Endometrial microvascular endothelial cells (primary cell): ENCODE data around the gene MACROD2. TPM values are rescaled to one million over a fixed set of nuclear protein-coding genes. Genes with fewer than 3 reads are reported as not detected.

Experiments
- in situ Hi-C: cut with HindIII; loops from 2 replicates; pipeline ENCODE4 v1.10.0; 2017; ENCODE audit warnings: low sequenced_read_pairs, low pct_unique_long_range_greater_than_20kb; ENCODE audit errors: inconsistent ontology term
- total RNA-seq: library from RNA; depleted of rRNA; stranded (reverse); fragments of >200 nt; gene quantifications from one replicate; pipeline ENCODE4 v1.2.3, GENCODE V29; 2015; ENCODE audit errors: inconsistent ontology term

The MACROD2 gene
- total RNA-seq, 1 donor from 2014 or later: not detected

DNA sequence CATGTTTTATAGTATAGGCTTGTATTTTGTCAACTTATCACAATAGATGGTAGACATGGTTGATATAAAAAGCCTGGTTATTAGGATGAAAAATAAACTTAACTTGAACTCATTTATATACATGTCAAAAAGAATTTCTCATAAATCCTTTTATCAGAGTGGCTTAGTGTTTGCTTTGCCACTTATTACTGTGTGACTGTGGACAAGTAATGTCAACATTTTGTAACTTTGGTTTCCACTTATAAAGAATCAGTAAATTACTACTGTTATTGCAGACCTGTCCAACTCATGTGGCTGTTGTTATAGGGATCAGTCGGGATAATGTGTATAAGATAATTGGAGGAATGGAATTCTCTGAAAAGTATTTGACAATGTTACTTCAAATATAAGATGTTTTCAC is 1236.9 kb downstream of the MACROD2 start:
- in situ Hi-C loops: no loop called here

DNA sequence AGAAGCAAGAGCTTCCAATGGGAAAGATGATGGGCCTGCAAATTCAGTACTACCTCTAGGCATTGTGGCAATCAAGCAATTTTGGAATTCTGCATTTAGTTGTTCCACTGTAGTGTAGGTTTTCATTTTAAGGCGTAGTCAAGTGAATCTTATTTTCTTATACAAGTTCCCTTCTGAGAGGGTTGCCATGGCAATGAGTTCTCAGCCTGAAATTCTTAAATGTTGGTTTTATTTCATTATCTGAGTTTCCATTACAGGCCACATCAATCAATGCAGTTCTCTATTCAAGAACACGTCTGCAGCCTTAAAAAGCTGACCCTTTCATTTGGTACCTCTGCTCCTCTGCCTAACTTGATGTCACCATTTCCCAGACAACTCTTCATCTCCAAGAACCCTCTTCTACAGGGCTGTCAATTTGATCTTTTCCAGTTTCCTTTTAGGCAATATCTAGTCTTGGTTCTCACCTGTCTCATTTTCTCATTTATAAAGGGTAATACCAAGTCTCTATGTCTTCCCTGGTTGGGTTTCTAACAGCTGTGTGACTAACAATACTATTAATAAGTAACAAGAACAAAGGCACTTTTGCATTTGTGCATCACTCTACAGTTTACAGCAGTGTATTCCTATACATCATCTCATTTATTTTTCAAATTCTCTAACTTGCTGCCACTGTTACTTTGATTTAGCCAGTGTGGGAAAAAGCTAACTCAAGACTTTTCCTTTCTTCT is 1240.3 kb downstream of the MACROD2 start:
- in situ Hi-C loops: no loop called here

DNA sequence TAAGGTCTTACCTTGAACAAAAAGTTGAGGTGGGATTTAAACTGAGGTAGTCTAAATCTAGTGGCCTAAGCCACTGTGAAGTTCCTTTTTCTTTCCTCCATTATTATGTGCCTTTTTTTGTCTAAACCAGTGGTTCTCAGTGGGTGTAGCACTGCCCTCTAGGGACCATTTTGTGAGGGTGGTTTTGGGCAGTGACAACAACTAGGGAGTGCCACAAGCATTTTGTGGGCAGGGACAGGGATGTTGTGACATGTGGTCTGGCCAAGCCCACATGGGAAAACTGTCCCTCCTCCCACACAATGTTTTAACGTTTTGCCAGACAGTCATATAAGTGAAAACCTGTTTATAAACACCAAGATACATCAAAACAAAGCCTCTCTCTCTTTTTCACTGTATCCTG is 1241.5 kb downstream of the MACROD2 start:
- in situ Hi-C loops: no loop called here

DNA sequence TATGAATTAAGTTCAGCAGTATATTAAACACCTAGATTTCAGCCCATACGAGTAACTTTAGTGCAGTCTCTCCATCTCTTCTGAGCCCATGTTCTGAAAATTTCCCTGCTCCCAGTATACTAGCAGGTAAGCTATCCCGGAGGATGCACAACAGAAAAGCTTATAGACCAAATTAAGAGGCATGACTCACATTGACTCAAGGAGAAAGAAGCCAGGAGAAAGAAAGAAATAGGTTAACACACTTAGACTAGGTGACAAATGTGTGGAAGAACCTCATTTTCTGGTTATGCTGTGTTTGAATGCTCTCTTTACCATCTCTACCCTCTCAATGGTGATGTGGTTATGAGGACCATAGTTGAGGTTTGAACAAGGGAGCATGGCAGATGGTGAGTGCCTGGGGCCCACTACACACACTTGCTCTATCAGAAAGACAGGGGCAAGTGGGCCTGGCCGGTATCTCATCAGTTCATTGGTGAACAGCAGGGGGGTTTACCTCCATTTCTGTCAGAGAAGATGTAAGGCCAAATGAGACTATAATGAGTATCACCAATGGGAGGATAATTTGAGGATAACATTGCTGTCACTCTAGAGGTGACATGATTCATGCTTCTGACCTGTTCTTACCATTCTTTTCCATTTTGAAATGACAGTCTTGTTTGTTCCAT is 1244.4 kb downstream of the MACROD2 start:
- in situ Hi-C loops: no loop called here

DNA sequence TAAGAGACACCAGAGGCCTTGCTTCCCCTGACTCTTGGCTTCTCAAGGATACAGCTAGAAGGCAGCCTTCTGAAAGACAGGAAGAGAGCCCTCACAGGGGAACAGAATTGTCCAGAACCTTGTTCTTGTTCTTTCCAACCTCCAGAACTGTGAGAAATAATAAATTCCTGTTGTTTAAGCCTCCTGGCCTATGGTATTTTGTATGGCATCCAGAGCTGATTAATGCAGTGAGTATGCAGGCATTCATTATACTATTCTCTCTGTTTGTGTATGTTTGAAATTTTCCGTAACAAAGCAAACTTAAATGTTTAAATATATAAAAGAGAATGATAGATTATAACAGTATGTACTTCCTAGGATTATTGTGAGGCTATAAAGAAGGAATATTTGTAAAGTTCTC is 1245.5 kb downstream of the MACROD2 start:
- in situ Hi-C loops: no loop called here

DNA sequence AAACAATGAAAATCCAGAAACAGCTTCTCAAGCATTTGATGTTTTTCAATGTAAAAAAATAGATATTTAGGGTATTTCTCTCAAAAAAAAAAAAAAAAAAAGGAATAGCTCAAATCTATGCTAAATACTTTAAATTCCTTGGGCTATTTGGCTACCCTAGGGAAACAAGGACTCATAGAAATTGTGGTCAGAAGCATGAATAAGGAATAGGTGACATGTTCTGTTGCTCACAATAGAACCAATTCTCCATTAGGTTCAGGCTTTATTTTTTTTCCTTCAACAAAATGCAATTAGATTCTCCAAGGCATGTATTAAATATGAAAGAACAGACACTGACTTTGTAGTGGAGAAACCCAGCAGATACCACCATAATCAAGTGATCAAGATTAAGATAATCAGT is 1246.4 kb downstream of the MACROD2 start:
- in situ Hi-C loops: no loop called here

DNA sequence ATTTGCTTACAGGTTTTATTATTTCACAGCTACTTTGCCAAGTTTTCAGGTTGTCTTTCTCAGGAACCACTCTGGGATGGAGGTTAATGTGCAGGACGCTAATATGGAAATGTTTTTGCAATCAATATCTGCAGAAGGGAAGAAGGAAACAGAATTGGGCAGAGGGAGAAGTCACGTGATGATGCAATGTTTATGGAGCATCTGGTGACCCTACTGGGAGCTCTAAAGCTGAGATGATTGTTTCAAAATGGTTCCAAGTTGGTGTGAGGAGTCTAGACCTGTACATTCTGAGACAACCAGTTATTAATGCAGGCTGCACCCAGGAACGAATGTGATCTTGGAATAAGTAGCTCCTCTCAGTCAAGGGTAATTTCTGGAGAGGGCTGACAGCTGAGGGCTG is 1247.5 kb downstream of the MACROD2 start:
- in situ Hi-C loops: no loop called here

DNA sequence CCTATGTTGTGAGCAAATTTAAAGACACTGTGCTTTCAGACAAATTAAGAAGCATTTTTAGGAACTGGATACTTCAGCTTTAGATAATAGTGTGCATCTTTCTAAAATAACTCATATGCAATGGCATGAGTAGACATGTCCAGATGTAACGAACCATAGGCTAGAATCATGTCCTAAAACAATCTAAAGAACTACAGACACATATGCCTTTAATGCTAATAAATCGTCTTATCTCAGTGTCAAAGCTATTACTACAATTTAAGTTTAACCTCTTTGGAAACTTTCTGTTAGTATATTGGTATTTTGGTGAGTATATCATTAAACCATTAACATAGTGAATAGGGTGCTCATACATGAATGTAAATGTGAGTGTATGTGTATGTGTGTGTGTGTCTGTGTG is 1250.6 kb downstream of the MACROD2 start:
- in situ Hi-C loops: no loop called here

DNA sequence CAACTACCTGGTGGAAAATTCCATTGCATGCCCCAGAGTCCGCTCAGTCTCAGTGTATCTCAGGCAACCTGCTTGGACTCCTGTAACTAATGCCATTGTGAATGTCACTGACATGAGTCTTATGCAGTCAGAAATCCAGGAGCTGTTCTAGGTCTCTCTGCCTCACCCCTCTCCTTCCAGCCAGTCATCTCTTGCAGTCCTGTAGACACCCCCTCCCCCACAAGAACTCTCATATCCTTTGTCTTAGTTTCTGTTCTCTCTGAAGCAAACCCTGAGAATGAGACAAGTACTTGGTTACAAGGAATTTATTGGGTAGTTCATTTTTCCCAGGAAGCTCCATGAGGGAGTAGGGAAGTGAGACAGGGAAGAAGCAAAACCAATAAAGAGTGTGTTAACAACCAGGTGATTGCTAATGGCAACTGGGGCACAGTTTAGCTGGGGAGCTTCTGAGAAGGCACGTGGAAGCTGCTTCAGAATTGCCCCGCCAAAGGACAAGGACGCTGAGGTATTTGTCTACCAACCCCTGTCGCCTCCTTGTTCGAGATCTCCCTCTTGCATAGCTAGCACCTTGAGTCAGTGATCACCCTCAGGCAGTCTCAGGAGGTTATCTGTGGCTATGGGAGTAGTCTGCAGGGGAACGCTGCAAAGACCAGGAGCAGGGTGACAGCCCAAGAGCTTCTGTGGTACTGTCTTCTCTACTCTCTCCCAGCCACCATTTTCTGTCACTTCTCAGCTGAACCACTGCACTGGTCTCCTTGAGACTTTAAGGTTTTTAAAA is 1253.5 kb downstream of the MACROD2 start:
- in situ Hi-C loops: no loop called here

DNA sequence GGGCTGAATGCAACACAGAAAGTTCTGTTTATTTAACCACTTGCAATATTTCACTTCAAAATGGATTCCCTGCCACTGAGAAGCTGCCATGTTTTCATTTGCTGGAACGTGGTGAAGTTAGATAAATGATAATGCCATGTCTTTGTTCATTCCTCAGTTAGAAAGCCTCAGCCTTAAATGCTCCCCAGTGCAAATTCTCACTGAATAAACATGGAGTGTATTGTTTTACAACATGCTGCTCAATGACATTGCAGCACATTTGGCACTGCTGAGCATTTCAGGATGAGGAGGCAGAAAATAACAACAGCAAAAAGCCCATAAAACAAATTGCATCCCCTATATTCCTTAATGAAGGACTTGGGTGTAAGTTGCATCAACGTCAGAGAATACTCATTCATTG is 1255.9 kb downstream of the MACROD2 start:
- in situ Hi-C loops: no loop called here

DNA sequence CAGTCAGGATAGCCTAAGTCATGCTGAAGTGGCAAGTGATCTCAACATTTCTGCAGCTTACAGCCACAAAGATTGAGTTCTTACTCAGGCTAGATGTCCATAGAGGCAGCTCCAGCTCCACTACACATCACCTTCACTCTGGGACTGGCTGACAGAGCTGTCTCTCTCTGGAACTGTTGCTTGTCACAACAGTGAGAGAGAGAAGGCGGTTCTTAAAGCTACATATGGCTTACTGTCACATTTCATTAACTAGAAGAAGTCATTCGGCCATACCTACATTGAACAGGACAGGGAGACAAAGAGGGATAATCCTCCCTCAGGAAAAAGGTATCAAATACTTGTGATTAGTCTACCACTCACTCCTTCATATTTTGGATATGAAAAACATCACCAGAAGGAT is 1257.0 kb downstream of the MACROD2 start:
- in situ Hi-C loops: no loop called here

DNA sequence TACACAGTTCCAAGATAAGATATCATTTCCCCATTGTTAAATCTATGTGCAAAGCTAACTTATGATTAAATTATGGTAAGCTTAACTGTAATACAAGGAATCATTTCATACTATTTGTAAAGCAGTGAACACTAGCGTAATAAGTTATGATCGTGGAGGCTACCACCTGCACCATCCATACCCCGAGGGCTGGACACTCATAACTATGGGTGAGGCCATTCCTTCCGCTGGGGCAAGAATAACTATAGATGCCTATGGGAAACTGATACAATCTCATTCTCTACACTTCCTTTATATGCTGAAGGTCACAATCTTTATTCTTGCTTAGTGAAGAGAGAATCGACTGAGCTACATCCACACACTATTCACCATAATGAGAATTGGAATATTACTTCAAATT is 1258.1 kb downstream of the MACROD2 start:
- in situ Hi-C loops: no loop called here

DNA sequence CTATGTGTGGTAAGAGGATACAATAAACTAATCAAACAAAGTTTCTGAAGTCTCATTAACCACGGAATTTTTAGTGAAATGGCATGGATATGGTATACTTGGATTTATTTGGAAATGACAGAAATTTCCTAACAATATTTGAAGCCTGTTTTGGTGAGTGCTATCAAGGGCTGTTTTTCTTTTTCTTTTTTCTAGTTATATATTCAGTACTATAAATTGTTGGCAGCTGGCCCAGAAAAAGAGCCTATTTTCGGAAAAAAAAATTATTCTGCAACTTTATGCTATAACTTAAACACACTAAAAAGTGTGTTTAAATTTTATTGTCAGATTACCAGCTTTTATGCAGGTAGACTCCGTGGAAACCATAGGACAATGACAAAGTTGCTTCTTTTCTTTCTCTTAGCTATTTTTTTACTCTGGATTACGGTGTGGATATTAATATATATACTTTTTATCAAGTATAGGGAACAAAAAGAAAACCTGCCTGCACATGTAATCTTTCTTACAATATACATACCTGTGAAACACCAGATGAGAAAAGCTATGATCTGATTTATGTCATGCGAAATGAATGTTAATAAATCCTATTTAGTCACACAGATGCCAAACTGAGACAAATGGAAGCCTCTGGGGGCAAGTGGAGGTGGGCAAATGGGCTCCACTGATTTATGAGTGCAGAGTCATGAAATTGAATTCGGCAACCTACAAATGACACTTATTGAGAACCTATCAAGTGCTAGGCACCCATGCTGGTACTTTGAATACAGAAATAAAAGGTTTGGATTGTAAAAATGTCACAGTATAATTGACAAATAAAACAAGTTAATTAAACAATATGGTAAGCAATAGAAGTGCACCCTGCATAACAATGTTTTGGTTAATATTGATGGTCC is 1261.6 kb downstream of the MACROD2 start:
- in situ Hi-C loops: no loop called here

DNA sequence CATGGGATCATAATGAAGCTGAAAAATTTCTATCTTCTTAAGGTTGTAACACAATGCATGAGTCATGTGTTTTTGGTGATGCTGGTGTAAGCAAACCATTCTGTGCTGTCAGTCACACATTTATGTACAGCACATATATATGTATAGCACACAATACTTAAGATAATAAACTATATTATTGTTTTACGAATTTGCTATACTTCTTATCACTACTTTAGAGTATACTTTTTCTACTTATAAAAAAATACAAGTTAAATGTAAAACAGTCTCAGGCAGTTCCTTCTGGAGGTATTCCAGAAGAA is 1262.2 kb downstream of the MACROD2 start:
- in situ Hi-C loops: no loop called here

DNA sequence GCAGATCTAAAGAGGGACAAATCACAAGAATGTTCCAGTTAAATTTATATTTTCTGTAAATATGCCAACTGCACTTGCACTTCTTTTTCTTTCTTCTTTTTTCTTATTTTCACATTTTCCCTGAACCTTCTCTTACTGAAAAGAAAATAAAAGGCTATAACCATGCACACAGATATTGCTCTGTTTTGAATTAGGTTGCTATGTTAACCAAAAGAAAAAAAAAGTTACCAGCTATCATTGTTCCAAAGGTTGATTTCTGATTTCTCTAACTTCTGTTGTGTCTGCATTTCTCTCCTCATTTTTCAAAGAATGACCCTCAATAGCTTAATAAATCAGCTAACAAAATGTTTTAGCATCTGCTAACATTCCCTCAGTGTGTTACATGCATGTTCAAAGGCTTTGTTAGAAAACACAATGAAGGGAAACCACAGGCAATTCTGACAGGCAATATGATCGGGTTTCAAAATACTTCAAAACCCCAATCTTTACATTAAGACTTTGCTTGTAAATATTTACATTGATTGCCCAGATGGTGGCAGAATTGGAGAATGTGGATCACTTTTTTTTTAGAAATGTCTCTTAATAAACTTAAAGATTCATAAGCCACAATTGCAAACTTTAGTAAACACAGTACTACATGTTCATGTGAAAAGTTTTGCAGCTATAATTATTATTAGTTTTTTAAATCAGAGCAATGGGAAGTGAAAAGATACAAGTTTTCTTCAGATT is 1270.4 kb downstream of the MACROD2 start:
- in situ Hi-C loops: no loop called here

DNA sequence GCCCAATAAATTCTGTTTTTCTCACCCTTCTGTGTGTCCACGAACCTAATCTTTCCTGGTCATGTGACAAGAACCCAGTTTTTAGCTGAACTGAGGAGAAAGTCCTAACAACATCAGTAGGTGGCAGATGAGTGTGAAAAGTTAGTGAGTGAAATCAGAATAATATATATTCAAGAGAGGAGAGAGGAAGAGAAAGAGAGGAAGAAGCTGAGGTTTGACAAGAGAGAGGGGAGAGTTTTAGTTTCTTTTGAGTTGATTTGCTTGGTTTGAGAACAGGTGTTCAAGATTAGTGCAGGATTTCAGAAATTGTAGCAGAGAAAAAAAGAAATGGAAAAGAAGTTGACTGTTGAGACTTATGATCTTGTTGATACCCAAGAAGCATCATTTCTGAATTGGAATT is 1272.6 kb downstream of the MACROD2 start:
- in situ Hi-C loops: no loop called here

DNA sequence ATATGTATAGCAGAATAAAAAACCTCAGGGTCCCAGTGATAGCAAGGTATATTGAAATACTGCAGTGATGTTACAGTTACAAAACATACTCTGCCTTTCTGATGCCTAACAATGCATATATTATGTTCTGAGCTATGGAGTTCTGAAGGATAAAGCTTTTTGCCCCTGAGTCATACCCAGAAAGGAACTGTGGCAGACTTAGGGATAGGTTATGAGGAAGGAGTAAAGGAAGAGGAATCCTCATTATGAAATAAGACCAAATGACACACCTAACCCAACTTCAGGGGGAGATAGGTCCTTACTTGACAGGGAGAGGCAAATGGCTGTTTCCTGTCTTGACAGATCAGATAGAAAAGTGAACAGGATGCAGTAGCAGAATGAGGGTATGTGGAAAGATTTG is 1282.7 kb downstream of the MACROD2 start:
- in situ Hi-C loops: no loop called here

DNA sequence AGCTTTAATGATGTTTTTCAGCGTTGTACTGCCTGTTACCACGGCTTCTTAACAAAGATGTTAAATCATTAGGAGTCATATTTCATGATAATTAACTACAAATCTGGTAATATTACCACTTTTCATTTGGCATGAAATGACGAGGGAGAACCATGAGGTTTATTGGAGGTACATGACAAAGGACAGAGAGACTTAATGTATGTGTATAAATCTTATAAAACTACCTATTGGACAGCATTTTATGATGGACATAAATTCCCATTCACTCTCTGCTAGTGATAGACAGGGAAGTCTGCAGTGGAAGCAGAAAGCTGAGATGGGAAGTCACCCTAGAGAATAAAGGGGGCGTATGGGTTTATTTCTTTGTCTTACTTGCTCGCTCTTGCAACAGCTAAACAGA is 1292.0 kb downstream of the MACROD2 start:
- in situ Hi-C loops: no loop called here

DNA sequence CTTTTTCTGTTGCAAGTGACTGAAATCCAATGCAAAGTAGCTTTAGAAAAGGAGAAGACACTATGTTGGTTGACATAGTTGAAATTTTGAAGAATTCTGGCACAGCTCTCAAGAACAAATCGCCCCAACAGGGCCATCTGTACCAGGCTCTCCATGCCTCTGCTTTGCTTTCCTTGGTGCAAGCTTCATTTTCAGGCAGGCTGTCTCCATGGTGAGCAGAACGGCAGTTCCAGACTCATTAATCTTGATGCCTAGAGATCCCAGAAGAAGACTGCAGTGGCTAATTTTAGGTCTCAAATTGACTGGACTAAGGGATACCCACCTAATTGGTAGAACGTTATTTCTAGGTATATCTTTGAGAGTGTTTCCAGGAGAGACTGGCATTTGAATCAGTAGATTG is 1292.8 kb downstream of the MACROD2 start:
- in situ Hi-C loops: no loop called here
